ENCODE data around the gene SORCS3. TPM values are rescaled to one million over a fixed set of nuclear protein-coding genes. Genes with fewer than 3 reads are reported as not detected.

The SORCS3 gene
- total RNA-seq, 1 donor from 2014 or later, result 0.31 TPM

GRCh38 chr10:105171945-105172344 lies 530.9 kb downstream of the SORCS3 start:
- Mint-ChIP-seq H3K4me1 (ENCODE audit: low read depth) (no peaks in the 10 kb centered on the region), H3K27ac (no peak overlapping the region), H3K4me3 (ENCODE audit: low read depth) (no peak overlapping the region), H3K27me3 (no peaks in the 10 kb centered on the region), H3K36me3 (ENCODE audit: insufficient read depth) (no peaks in the 10 kb centered on the region), H3K9me3 (ENCODE audit: low read depth) (no peaks in the 10 kb centered on the region)
- TF ChIP-seq, protein P1, sequence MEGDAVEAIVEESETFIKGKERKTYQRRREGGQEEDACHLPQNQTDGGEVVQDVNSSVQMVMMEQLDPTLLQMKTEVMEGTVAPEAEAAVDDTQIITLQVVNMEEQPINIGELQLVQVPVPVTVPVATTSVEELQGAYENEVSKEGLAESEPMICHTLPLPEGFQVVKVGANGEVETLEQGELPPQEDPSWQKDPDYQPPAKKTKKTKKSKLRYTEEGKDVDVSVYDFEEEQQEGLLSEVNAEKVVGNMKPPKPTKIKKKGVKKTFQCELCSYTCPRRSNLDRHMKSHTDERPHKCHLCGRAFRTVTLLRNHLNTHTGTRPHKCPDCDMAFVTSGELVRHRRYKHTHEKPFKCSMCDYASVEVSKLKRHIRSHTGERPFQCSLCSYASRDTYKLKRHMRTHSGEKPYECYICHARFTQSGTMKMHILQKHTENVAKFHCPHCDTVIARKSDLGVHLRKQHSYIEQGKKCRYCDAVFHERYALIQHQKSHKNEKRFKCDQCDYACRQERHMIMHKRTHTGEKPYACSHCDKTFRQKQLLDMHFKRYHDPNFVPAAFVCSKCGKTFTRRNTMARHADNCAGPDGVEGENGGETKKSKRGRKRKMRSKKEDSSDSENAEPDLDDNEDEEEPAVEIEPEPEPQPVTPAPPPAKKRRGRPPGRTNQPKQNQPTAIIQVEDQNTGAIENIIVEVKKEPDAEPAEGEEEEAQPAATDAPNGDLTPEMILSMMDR (IDR thresholded peaks at IDR 0.05; ENCODE audit: unreplicated experiment), result no peak
- no peak for DNase-seq (ENCODE audit: low spot score, unreplicated experiment)

- Mint-ChIP-seq H3K9me3 (ENCODE audit: low read depth) (no peaks in the 10 kb centered on the region), H3K36me3 (ENCODE audit: insufficient read depth) (no peaks in the 10 kb centered on the region), H3K4me3 (ENCODE audit: low read depth) (no peak overlapping the region), H3K4me1 (ENCODE audit: low read depth) (no peaks in the 10 kb centered on the region), H3K27me3 (no peaks in the 10 kb centered on the region), H3K27ac (no peak overlapping the region)
- DNase-seq (ENCODE audit: low spot score, unreplicated experiment), result no peak
- TF ChIP-seq, protein P1 (IDR thresholded peaks at IDR 0.05; ENCODE audit: unreplicated experiment), result no peak
Measured at GRCh38 chr10:105181626-105182025, 540.5 kb downstream of the SORCS3 start.

- no peak overlapping the region for H3K27ac Mint-ChIP-seq
- H3K27me3 Mint-ChIP-seq, result no peaks in the 10 kb centered on the region
- no peak for DNase-seq (ENCODE audit: low spot score, unreplicated experiment)
- TF ChIP-seq, protein P1 (IDR thresholded peaks at IDR 0.05; ENCODE audit: unreplicated experiment), result no peak
- H3K9me3 Mint-ChIP-seq (ENCODE audit: low read depth), result no peaks in the 10 kb centered on the region
- no peaks in the 10 kb centered on the region for H3K4me1 Mint-ChIP-seq (ENCODE audit: low read depth)
- H3K4me3 Mint-ChIP-seq (ENCODE audit: low read depth), result no peak overlapping the region
- no peaks in the 10 kb centered on the region for H3K36me3 Mint-ChIP-seq (ENCODE audit: insufficient read depth)
Measured at GRCh38 chr10:105183536-105183935, 542.4 kb downstream of the SORCS3 start.

- Mint-ChIP-seq H3K4me3 (ENCODE audit: low read depth) (no peak overlapping the region), H3K9me3 (ENCODE audit: low read depth) (no peaks in the 10 kb centered on the region), H3K4me1 (ENCODE audit: low read depth) (no peaks in the 10 kb centered on the region), H3K36me3 (ENCODE audit: insufficient read depth) (no peaks in the 10 kb centered on the region), H3K27me3 (no peaks in the 10 kb centered on the region), H3K27ac (no peak overlapping the region)
- TF ChIP-seq, protein P1 (IDR thresholded peaks at IDR 0.05; ENCODE audit: unreplicated experiment), result no peak
- no peak for DNase-seq (ENCODE audit: low spot score, unreplicated experiment)
Measured at GRCh38 chr10:105185161-105185560, 544.1 kb downstream of the SORCS3 start.

GRCh38 chr10:105187243-105187642 lies 546.2 kb downstream of the SORCS3 start:
- no peak for DNase-seq (ENCODE audit: low spot score, unreplicated experiment)
- H3K36me3 Mint-ChIP-seq (ENCODE audit: insufficient read depth), result no peaks in the 10 kb centered on the region
- H3K4me3 Mint-ChIP-seq (ENCODE audit: low read depth), result no peak overlapping the region
- H3K9me3 Mint-ChIP-seq (ENCODE audit: low read depth), result no peaks in the 10 kb centered on the region
- H3K4me1 Mint-ChIP-seq (ENCODE audit: low read depth), result no peaks in the 10 kb centered on the region
- H3K27me3 Mint-ChIP-seq, result no peaks in the 10 kb centered on the region
- TF ChIP-seq, protein P1 (IDR thresholded peaks at IDR 0.05; ENCODE audit: unreplicated experiment), result no peak
- H3K27ac Mint-ChIP-seq, result no peak overlapping the region

Data from progenitor cell of endocrine pancreas (in vitro differentiated cells).